HG02870 (cell line): ENCODE data around the gene KCTD13.
"Not testable (repeated sequence)": the region's sequence is repeated elsewhere in the genome, so short reads cannot be mapped to it uniquely, and the experiment has no call there.

Experiments used
- ATAC-seq: cut with Tn5 transposase; IDR thresholded peaks from one replicate; pipeline ENCODE4 v1.9.1; 2021; ENCODE audit warnings: mild to moderate bottlenecking, moderate library complexity; ENCODE audit not compliant: unreplicated experiment

The KCTD13 gene

GRCh38 chr16:29947897-29948296 lies 21.9 kb upstream of the KCTD13 start:
- ATAC-seq: no peak

GRCh38 chr16:29943846-29944799 lies 18.1 kb upstream of the KCTD13 start:
- ATAC-seq: no peak

DNA sequence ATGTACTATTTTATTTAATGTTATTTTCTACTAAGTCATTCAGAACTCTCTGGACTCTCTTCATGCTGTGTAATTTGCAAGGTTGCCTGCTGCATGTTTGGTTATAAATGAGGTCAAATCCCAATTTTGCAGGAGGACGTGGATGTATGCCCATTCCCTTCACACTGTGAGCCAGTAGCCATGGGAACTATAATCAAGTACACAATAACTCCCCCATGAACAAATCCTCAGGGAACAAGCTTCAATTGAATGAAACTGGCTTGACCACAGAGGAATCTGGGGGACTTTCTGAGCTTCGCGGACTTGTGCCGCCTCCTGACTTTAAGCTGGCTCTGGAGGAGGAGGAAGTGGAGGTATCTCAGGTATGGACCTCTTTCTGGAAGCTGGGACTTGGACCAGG lies 14.6 kb upstream of the KCTD13 start:
- ATAC-seq: no peak

DNA sequence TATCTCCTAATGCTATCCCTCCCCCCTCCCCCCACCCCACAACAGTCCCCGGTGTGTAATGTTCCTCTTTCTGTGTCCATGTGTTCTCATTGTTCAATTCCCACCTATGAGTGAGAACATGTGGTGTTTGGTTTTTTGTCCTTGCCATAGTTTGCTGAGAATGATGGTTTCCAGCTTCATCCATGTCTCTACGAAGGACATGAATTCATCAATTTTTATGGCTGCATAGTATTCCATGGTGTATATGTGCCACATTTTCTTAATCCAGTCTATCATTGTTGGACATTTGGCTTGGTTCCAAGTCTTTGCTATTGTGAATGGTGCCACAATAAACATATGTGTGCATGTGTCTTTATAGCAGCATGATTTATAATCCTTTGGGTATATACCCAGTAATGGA lies 5.7 kb upstream of the KCTD13 start:
- not testable (repeated sequence) for ATAC-seq

- ATAC-seq: no peak
These were observed 1.3 kb upstream of the KCTD13 start for GRCh38 chr16:29927070-29927905.

DNA sequence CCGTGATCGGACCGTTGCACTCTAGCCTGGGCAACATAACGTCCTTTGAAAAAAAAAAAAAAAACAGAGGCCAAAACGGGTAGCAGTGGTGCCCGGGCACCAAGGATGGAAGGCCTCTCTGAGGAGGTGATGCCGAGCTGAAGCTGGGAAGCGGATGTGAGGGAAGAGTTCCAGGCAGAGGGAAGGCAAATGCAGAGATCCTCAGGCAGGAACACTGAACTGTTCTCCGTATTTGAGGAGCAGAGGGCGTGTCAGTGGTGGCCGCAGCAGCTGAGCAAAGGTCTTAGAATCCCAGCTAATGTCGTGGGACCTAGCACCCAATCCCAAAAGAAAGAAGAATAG lies 656 bp upstream of the KCTD13 start:
- ATAC-seq: no peak

GRCh38 chr16:29925105-29925756 lies 795 bp downstream of the KCTD13 start:
- no peak for ATAC-seq

GRCh38 chr16:29922986-29923501 lies 3.0 kb downstream of the KCTD13 start:
- ATAC-seq: no peak

GRCh38 chr16:29922326-29922725 lies 3.7 kb downstream of the KCTD13 start:
- no peak for ATAC-seq

- no peak for ATAC-seq
These were observed 5.0 kb downstream of the KCTD13 start for GRCh38 chr16:29921034-29921385.

DNA sequence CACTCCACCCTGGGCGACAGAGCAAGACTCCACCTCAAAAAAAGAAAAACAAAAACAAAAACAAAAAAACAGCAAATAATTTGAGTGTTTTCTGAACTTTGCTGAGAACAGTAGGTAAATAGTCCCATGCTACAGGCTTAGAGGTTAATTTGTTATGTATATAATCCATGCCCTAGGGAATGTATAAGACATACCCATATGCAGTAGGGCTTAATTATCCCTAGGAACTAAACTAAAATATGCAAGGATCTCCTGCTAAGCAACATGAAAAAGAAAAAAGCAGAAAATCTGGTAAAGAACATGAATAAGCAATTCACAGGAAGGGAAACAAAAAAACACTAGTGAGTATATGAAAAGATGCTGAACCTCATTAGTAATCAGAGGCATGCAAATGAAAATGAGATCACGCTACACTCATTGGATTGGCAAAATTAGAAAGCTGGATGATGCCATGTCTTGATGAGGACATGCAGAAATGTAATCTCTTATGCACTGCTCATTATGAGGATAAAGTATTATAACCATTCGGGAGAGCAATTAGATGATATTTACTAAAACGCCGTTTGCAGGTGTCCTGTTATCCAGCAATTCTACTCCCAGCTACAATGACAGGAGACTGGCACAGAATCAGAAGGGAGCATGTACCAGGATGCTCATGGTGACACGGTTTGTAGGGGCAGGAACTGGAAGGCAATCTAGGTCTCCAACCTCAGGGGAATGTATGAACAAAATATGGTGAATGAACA lies 5.6 kb downstream of the KCTD13 start:
- ATAC-seq: no peak

GRCh38 chr16:29916979-29917378 lies 9.0 kb downstream of the KCTD13 start:
- no peak for ATAC-seq

DNA sequence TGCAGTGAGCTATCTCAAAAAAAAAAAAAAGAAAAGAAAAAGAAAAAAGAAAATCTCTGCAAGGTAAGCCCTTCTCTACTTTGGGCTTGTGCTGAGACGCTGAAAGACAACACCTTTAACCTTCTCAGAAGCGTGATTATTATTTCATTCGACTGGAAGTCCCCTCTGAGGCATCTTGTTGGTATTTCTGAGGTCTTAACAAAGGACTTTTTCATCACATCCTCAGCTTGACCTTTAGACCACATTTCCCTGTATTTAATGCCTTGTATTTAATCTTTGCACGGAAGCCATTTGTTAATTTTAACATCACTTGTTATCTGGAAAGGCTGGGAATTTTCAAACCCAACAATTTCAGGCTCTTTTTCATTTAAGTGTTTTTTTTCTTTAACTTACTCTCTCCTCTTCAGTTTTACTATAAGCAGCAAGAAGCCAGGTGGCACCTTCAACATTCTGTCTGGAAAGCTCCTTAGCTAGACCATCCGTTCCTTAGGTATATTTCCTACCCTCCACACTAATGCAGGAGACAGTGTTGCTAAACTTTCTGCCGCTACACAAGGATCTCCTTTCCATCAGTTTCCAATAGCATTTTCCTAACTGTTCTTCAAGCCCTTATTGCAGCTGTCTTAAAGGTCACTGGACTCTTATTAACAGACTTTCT lies 10.3 kb downstream of the KCTD13 start:
- no peak for ATAC-seq

DNA sequence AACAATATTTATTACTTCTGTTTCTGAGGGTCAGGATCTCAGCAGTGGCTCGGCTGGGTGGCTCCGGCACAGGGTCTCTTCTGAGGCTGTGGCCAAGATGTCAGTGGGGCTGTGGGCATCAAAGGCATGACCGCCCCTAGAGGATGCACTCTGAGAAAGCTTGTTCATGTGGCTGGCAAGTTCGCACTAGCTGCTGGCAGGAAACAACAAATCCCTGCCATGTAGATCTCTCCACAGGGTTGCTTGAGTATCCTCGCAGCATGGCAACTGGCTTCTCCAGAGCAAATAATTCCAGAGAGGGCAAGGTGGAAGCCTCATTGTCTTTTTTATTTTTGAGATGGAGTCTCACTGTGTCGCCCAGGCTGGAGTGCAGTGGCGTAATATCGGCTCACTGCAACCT lies 12.5 kb downstream of the KCTD13 start:
- ATAC-seq: no peak

- no peak for ATAC-seq
These were observed 13.9 kb downstream of the KCTD13 start for GRCh38 chr16:29912087-29912486.

DNA sequence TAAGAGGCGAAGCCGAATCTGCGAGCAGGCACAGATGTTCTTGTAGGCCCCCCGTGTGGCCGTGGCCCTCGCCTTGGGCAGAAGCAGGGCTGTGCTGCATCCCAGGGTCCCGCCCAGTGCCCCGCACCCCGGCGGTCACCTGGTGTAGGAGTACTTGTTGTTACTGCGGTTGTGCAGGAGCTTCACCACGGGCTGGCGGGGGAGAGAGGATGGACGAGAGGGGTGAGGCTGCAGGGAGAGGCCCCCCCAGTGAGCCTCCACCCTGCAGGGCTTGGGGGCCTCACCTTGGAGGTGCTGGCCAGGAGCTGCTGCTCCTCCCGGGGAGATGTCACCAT lies 14.4 kb downstream of the KCTD13 start:
- no peak for ATAC-seq

- ATAC-seq: no peak
These were observed 15.0 kb downstream of the KCTD13 start for GRCh38 chr16:29910819-29911675.

- not testable (repeated sequence) for ATAC-seq
These were observed 16.2 kb downstream of the KCTD13 start for GRCh38 chr16:29909851-29910250.

DNA sequence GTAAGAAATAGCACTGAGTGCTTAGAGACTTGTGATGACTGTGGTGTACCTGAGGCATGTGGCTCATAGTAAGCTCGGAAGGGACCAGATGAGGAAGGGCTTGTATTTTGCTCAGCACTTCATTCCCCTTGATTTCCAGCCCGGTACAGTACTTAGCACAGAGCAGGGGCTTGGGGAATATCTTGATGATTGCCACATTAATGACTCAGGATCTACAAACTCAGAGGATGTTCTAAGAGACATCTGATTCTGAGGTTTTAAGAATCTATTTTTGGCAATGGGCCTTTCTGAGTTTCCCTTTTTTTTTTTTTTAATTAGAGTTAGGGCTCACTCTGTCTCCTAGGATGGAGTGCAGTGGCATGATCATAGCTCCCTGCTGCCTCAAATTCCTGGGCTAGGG lies 16.6 kb downstream of the KCTD13 start:
- no peak for ATAC-seq
